Motor neuron (in vitro differentiated cells): ENCODE measurements around the gene NDUFAF4. TPM values are rescaled to one million over a fixed set of nuclear protein-coding genes. Genes with fewer than 3 reads are reported as not detected.

ENCODE experiments used
- ATAC-seq, 8 experiments: fragments of 200-7000 bp; cut with Tn5 transposase; replicated peaks in 6 of 8; 2 replicates each; pipeline ENCODE4 v1.8.0; 2021; ENCODE audit warnings: mild to moderate bottlenecking in 8 of 8, moderate library complexity in 8 of 8
- H3K27ac ChIP-seq, 2 donors: fragments of 250-450 bp; sonication (Bioruptor Pico); 2 replicates each; pipeline ENCODE4 v1.9.0; 2021; ENCODE audit warnings: antibody characterized with exemption in 2 of 2, mild to moderate bottlenecking in 2 of 2, moderate library complexity in 1 of 2
- H3K4me1 ChIP-seq, 2 donors: fragments of 250-450 bp; sonication (Bioruptor Pico); replicated peaks in 1 of 2; 2 replicates each; pipeline ENCODE4 v1.6.1; 2021; ENCODE audit warnings: antibody characterized with exemption in 2 of 2, mild to moderate bottlenecking in 2 of 2, moderate library complexity in 1 of 2
- H3K4me3 ChIP-seq, 5 donors: fragments of 250-450 bp; sonication (Bioruptor Pico); 2 replicates each; pipeline ENCODE4 v1.9.0; 2021; ENCODE audit warnings: antibody characterized with exemption in 5 of 5, mild to moderate bottlenecking in 5 of 5, moderate library complexity in 4 of 5
- WGBS, 10 experiments: fragments of 450-650 bp; shearing (Covaris generic); methylation state at CpG; one replicate each; pipeline ENCODE4 v1.0.0; 2022; 5-methylcytosine and 5-hydroxymethylcytosine counted together
- in situ Hi-C, 9 experiments: fragments of 400-800 bp; cut with MboI; loops; one replicate each; pipeline ENCODE4 v1.15.0; 2021; ENCODE audit warnings: low sequenced_read_pairs in 9 of 9, low pct_unique_long_range_greater_than_20kb in 2 of 9; ENCODE audit not compliant: unreplicated experiment in 9 of 9
- total RNA-seq, 8 experiments: library from RNA; unstranded; fragments of 300-600 nt; gene quantifications; 2 replicates each; pipeline versions ENCODE4 v1.2.3 to v1.2.4, GENCODE V29; 2022

The NDUFAF4 gene
- total RNA-seq, 8 experiments from 2014 or later, result 25.2 to 47.1 (median 36.0) TPM

DNA sequence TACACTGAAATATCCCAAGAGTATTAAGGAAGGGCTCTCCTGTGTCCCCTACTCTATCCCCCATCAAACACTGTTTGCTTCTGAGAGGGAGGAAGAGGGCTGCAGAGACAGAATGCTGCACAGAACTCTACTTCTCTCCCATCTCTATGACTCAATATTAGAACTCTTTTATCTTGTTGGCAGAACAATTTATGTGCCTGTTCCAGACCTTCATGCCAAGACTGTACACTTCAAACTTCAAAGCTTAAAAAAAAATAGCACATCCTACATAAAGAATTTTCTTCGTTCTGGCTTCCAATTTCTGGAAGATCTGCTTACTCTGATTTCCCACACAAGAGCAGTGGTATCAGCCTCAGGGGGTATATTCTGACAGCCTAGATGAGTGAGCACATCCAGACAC is 40.8 kb downstream of the NDUFAF4 start:
- ATAC-seq, result no peak
- 17 to 100% (median 80%) methylated on average over 1 of the region's 1 CpG; no CpG with 5 or more reads in 5 of the 10 experiments for WGBS, 10 experiments
- in situ Hi-C loops, result no loop called here
- H3K4me3 ChIP-seq, result no peak overlapping the region
- no peaks in the 10 kb centered on the region for H3K4me1 ChIP-seq
- no peak overlapping the region for H3K27ac ChIP-seq

DNA sequence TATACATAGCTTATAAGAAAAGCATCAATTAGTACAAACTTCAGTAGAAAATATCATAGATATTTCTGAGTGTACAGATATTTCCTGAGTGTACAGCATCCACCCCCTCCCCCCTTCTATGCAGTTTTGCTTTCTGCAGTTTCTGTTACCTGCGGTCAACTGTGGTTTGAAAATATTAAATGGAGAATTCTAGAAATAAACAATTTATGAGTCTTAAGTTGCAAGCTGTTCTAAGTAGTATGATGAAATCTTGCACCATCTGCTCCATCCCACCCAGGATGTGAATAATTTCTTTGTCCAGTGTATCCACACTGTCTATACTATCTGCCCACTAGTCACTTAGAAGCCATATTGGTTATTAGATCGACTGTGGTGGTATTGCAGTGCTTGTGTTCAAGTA is 44.6 kb downstream of the NDUFAF4 start:
- Histone ChIP-seq H3K27ac (no peak overlapping the region), H3K4me1 (no peaks in the 10 kb centered on the region), H3K4me3 (no peak overlapping the region)
- 10 to 100% (median 79%) methylated on average over 1 to 2 of the region's 2 CpGs; no CpG with 5 or more reads in 2 of the 10 experiments for WGBS, 10 experiments
- in situ Hi-C loops, result no loop called here
- no peak for ATAC-seq

DNA sequence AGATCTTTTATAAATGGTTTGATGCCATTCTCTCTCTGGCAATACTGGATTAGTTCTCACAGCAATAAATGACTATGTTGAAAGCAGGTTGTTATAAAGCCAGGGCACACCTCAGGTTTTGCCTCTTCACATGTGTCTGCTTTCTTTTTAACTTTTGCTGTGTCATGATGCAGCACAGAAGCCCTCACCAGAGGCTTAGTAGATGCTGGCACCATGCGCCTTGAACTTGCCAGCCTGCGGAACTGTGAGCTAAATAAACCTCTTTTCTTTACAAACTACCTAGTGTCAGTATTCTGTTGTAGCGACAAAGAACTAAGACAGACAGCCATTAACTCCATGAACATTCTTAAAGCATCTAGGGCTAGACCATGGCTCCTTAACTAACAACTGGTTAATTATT is 45.1 kb downstream of the NDUFAF4 start:
- WGBS, 10 experiments, result 0 to 100% (median 85%) methylated on average over 1 to 3 of the region's 3 CpGs; no CpG with 5 or more reads in 4 of the 10 experiments
- no peak overlapping the region for H3K27ac ChIP-seq
- in situ Hi-C loops, result no loop called here
- H3K4me3 ChIP-seq, result no peak overlapping the region
- ATAC-seq, result no peak
- H3K4me1 ChIP-seq, result no peaks in the 10 kb centered on the region

DNA sequence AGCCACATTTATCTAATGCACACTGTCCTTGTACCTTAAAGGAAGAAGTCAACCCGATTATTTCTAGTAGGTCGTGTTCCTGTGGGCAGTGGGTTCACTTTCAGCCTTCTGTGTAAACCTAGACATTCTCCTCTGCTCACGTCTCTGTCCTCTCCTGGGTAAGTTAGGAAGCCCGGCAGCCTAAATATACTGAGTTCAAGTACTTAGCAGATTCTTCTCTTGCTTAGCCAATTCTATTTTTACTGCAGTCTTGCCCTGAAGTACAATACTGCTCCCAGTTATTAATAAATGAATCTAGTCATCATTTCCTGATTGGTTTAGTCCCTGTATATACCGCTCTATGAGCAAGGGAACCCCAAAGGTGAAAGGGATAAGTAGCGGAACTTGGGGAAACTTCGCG is 45.8 kb downstream of the NDUFAF4 start:
- WGBS, 10 experiments, result 61 to 96% (median 77%) methylated on average over 3 to 8 of the region's 8 CpGs; no CpG with 5 or more reads in 2 of the 10 experiments
- Histone ChIP-seq H3K27ac (no peak overlapping the region), H3K4me3 (no peak overlapping the region), H3K4me1 (no peaks in the 10 kb centered on the region)
- ATAC-seq, result no peak
- in situ Hi-C loops, result no loop called here

DNA sequence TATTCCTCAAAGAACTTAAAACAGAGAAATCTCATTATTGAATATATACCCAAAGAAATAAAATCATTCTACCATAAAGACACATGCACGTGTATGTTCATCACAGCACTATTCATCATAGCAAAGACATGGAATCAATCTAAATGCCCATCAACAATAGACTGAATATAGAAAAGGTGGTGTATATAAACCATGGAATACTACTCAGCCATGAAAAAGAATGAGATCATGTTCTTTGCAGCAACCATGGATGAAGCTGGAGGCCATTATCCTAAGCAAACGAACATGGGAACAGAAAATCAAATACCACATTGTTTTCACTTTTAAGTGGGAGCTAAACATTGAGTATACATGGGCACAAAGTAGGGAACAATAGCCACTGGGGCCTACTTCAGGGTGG is 48.1 kb downstream of the NDUFAF4 start:
- ATAC-seq, result no peak
- WGBS, 10 experiments, result 0 to 100% (median 58%) methylated on average over 1 to 2 of the region's 2 CpGs
- no peak overlapping the region for H3K4me3 ChIP-seq
- in situ Hi-C loops, result no loop called here
- H3K27ac ChIP-seq, result no peak overlapping the region
- no peaks in the 10 kb centered on the region for H3K4me1 ChIP-seq

DNA sequence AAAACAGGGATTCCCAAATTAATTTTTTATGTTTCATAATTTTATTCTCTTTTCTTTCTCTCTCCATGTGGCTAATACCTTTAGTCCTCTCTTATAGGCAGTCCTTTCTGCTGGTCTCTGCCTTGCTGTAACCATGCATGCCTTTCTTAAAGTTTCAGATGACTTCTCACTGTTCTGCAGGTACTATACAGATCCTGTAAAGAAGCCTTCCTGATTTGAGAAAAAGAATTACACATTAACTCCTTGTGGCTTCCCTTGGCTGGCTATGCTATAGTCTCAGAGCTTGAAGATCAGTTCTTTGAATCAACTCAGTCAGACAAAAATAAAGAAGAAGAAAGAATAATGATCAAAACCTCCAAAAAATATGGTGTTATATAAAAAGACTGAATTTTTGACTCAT is 53.2 kb downstream of the NDUFAF4 start:
- H3K27ac ChIP-seq, result no peak overlapping the region
- no peak for ATAC-seq
- no peaks in the 10 kb centered on the region for H3K4me1 ChIP-seq
- in situ Hi-C loops, result no loop called here
- H3K4me3 ChIP-seq, result no peak overlapping the region

DNA sequence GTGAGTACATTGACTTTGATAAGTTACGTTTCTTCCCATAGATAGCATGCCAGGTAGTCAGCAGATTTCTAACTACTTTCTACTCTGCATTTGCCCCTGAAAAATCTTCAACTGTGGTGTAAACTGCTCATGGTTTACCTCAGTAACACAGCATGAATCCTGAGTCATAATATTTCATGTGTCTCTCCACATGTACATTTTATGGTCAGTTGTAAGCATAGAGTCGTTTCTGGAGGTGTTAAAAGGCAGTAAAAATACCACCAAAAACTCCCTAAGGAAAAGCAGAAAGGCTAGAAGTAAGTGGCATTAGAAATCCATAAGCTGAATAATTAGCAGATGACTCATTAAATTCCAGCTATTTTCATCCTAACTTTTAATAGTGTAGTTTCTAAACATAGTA is 56.3 kb downstream of the NDUFAF4 start:
- WGBS, 10 experiments, result 0 to 80% (median 45%) methylated on average over 1 to 2 of the region's 2 CpGs
- no peak overlapping the region for H3K27ac ChIP-seq
- no peak overlapping the region for H3K4me3 ChIP-seq
- no peak for ATAC-seq
- in situ Hi-C loops, result no loop called here
- no peaks in the 10 kb centered on the region for H3K4me1 ChIP-seq

Other genes with a start within 250 kb of the NDUFAF4 start
- 1 to 10 TPM in 6 of 8 experiments, under 1 TPM in 2; 0.31 to 5.6 (median 3.0) TPM for gene GPR63, start 60.4 kb downstream of the NDUFAF4 start, total RNA-seq
- gene KLHL32, start 26.8 kb upstream of the NDUFAF4 start, total RNA-seq, result 1 to 10 TPM in 5 of 8 experiments, under 1 TPM in 3; 0.05 to 7.7 (median 3.7) TPM